ENCODE data around the gene CUEDC1.

The CUEDC1 gene

DNA sequence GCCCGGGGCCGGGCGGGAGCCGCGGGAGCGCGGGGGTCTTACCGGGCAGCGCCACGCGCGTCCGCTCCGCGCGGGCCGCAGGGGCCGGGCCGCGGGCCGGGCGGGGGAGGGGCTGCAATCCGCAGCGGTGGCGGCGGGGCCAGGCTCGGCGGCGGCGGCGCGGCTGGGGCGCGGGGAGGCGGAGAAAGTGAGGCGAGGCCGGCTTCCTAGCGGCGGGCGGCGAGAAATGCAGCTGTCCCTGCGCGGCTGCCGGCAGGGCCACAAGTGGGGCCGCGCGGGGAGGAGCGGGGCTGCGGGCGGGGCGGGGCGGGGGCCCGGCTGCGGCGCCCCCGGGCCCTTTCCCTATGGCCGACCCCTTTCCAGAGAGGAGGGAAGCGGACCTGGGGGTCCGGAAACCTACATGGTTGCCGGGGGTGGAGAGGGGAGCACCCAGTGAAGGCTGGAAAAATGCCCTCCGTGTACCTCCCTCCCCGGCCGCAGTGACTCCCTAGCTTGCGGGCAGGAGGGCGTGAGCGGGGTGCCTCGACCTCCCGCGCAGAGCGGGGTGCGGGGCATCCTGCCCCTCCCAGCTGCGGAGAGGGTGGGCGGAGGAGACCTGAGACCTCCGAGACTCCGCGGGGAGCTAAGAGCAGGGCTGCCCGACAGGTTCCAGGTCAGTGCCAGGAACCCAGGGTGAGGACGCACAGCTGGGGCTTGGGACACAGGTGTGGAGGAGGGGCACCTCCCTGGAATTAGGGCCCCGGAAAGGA lies at the start of gene CUEDC1:
Gene CUEDC1 (minus strand): TSS at position 230 of the 749 bp plus-strand sequence. CDS start 69,848 bp downstream, outside the sequence.
- DNase-seq: peak; percentile 79

DNA sequence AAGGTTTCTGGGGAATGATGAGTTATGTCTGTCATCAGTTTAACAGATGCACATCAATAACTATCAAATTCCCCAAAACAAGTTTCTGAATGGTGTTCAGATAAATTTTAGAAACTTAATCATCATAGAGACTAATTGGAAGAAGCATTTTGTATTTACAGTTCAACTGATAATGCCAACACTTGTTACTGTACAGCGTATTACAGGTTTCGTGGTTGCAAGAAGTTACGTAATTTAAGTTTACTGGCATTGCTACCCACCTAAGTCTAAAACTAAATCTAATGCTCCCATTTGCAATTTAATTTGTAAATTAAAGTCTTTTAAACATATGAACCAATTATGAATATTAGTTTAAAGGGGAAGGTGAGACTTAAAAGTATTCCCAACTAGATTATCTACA lies 48.8 kb upstream of the CUEDC1 start:
- no peak for DNase-seq

DNA sequence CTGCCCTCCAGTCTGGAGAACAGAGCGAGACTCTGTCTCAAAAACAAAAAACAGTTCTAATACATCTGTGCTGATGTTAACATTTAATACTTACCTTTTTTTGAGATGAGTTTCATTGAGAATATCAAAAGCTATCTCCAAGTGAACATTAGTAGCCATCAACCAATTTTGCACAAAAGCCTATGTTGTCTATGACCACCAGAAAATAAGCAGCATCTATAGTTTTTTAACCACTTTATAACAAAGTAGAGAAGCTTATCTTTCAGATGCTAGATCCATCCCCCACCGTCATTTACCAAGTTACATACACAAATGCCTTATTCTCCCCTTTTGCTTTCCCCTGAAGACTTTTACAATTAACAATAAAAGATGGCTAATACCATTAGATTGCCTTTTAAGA lies 47.8 kb upstream of the CUEDC1 start:
- no peak for DNase-seq

GRCh38 chr17:58002154-58002948 lies 47.1 kb upstream of the CUEDC1 start:
- DNase-seq: no peak

DNA sequence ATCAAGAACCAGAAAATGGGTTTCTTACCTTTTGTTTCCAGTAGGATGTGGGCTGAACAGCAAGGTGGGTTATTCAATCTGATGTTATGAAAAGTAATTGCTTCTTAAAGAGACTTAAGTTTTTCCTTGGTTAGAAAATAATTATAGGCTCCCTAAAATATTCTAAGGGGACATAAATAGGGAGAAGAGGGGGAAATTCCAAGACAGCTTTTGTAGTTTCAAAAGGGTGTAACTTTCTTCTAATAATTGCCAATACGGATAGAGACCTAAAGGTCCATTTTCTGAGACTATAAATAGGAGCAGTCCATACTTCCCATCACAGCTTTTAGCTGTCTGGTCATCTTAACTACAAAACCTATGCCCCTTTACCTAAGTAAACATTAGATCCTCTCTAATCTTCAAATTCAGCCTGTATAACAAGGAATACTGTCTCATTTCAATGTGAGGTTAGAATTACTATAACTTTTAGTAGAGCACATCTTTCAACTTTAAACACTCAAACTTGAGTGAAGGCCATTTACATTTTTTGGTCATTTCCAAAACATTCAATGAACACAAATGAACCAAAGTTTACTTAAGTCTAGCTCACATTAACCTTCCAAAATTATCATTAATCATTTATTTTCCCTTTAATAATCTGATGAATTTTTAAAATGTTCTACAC lies 46.4 kb upstream of the CUEDC1 start:
- DNase-seq: no peak

- no peak for DNase-seq
Observed at GRCh38 chr17:57999496-58000017, 44.3 kb upstream of the CUEDC1 start.

DNA sequence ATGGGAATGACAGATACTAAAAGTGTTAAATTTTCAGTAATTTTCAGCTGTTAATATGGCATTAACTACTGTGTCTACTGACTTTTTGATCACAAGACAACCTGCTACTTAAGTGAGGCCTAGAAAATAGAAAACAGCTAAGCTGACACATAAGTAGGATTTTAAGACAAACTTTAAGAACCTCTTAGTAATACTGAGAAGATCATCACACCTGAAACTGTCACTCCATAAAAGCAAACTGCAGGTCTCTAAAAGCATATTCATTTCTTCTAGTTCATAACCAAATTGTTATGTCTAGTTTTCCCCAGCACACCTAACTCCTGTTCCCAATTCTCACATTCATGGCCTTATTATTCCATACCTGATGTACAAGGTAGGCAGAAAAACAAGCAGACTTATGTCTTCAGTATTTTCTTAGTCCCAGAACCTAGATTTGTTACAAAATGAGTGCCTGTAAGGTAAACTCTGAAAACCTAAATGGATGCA lies 43.8 kb upstream of the CUEDC1 start:
- DNase-seq: no peak

GRCh38 chr17:57997085-57997809 lies 42.0 kb upstream of the CUEDC1 start:
- no peak for DNase-seq

DNA sequence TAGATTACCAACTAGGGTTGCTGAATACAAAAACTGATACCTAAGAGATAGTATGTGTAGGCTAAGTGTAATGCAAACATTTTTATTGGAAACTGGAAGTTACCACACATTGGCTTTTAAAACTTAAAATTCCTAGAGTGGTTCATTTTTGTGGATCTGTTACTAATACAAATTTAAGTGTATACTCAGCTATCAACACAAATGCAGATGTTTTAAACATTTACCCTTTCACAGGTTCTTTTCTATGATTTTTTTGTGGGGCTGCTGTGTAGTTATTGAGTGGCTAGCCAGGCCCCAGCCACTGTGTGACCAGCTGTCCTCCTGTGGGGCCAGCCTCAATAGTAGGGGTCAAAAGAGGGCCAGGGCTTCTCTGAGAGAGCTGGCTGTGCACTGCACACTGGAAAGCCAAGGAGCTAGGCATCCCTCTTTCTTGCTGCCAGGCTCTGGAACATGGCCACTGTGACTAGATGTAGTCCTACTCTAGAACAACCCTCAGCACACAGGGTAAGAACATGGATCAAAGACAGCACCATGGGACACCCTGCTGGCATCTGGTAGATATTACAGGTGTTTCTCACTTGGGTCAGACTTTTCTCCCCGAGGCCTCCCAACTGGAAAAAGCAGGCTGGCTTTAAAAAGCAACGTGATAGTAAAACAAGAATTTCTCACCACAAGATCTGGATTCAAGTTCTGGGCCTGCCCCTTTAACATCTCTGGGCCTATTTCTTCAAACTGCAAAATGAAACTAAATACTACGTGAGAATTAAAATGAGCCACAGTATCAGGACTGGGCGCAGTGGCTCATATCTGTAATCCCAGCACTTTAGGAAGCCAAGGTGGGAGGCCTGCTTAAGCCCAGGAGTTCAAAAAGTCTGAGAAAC lies 40.1 kb upstream of the CUEDC1 start:
- DNase-seq: peak; percentile 17

GRCh38 chr17:57994436-57994835 lies 39.2 kb upstream of the CUEDC1 start:
- no peak for DNase-seq

DNA sequence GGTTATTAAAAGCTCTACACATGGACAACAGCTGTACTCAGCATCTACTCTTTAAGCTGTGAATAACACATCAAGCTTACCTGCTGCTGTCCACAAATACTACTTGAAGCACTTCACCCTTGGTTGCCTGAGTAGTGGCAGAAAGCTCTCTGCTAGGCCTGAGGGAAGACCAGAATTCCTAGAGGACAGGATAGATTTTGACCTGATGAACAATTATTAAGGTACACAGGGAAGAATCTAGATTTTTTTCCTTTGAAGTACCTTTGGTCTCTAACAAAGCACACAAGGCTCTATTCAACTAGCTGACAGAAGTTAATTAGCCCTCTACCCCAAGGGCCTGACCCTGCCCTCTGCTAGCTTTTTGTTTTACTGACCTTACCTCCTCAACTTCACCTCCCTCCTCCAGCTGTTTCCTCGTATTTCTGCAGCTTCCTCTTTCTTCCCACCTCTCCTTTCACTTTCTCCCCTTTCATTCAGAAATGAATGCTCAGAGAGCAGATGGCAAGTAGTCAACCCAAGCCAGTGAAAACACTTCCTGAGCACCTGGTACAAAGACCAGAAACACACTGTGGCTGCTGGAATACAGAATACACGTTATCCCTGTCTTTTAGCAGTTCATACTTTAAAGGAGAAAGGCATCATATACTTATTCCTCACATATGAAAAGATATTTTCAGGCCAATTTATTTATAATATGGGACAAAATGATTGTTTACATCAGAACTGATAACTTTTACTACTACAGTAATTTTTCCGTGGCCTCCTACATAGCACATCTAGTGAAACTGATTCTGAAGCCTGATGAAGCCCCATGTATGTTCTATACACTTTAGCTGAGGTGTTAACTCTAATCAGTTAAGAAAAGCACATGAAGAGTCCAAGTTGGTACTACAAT lies 38.5 kb upstream of the CUEDC1 start:
- no peak for DNase-seq

DNA sequence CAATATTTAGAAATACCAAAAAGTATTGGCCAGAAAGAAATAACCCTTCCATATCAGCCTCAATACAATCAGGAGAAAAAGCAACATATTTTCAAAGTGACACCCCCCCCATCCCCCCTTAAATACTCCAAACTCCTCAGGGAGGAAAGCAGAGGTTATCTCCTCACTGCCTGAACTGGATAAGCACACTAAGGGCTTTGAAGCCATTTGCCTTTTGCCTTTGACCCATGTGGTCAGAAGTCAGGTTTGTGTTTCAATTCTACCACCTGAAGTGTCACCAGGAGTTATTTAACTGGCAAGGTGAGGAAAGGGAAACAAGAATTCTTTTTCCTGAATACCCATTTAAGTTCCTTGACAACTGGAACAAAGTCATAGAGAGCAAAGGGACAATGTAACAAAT lies 36.3 kb upstream of the CUEDC1 start:
- DNase-seq: no peak

DNA sequence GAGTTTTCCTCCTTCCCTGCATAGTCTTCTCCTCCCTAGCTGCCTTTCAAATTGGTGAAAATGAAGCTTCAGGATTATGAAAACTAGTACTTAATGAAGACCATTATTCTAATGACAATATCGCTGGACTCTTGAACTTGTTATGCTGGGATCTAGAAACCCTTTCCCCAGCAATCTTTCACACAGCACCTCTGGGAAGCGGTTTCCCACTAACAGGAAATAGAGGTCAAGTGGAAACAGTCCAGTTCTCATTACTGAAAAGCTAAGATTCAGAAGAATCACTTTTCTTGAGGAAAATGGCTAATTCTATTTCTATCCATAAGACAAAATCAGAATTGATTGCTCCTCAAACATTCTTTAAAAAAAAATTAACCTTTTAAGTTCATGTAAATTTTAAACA lies 34.8 kb upstream of the CUEDC1 start:
- DNase-seq: no peak

DNA sequence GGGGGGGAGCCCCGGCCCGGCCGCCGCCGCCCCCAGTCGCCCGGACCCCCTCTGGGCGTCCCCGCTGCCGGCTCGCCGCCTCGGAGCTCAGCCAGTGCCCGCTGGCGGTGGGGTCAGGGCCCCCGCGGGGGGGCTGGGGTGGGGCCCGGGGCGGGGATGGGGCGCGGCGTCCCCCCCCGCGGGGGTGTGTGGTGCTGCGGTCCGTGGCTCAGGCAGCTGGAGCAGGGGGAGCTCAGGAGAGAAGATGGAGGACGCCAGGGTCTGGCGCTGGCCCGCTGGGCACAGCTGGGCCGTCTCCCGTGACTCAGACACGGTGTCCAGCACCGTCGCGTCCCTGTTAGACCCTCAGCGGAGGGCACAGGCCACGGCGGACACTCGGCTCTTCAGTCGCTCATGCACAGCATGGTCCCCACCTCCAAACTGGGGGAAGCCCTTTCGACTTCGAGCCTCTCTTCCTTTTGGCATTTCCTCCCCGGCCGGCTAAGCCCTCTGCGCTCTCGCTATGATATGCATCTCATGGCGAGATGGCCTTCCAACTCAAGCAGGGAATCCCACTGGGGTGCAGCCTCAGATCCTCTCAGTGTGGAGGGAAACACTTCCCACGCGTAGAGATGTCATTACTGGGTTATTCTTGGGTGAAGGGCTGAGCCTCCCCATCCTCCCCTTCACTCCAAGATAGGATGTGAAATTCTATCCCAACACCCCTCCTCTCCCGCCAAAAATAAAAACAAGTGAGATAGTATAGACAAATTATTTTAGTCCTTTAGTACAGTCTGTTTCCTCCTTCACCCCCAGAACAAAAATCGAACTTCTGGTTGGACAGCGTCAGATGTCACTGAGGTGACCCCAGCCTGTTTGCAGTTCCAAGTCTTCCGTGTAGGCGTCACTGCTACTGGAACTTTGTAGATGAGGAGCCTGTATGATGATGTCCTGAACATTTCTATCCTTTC lies 33.4 kb upstream of the CUEDC1 start:
- DNase-seq: peak; percentile 77

GRCh38 chr17:57987581-57988300 lies 32.5 kb upstream of the CUEDC1 start, which contains the start of gene VEZF1:
TSS of gene VEZF1 (minus strand) at chr17:57988254. CDS start at chr17:57988111, 143 bp downstream.
- peak; percentile 68 for DNase-seq

DNA sequence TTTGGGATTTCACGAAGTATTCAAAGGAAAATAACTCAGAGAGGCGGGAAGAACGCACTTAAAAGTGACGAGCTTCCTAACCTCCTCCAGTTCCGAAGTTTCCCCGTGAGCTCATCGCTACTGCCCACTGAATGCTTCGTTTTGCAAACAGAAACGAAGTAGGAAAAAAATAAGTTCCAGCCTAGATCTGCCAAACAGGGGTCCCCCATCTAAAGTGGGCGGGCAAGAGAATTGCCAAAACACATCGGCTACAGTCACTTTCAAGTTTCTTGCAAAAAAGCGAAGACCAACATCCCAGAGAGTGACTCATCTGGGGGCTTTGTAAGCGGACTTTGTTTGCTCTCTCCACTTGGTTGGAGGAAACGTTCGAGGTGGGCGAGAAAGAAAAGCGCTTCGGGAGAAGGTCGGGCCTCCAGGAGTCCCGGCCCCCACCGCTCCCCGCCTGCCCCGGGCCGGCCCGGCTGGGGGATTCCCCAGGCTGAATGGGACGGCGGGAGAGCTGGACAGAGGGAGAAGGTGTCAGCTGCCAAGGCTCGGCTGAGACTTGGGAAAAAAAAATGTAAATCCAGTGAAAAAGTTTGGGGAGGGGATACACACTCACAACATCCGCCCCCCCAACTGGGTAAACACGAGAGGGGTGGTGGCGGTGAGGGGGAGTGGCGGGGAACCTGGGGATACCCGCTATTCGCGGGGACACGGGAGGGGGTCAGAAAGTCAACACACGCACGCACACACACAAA lies 31.8 kb upstream of the CUEDC1 start:
- DNase-seq: no peak

DNA sequence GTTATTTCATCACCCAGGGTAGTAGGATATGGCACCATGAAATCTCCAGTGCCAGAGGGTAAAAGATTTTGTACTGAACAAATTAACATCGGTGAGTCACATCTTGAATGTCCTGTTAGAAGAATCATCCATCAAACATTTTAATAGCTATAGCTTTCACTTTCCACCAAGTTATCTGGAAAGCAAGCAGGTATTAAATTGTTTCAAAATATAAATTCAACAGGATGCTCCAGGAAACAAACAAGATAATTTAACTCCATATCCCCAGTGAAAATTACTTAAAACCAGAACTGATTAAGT lies 30.4 kb upstream of the CUEDC1 start:
- no peak for DNase-seq

All from 8988T (cell line).